ENCODE measurements around the gene CTNNB1. TPM values are rescaled to one million over a fixed set of nuclear protein-coding genes. Genes with fewer than 3 reads are reported as not detected.

The CTNNB1 gene
- total RNA-seq, 2 donors from 2014 or later: 420 to 534 TPM

DNA sequence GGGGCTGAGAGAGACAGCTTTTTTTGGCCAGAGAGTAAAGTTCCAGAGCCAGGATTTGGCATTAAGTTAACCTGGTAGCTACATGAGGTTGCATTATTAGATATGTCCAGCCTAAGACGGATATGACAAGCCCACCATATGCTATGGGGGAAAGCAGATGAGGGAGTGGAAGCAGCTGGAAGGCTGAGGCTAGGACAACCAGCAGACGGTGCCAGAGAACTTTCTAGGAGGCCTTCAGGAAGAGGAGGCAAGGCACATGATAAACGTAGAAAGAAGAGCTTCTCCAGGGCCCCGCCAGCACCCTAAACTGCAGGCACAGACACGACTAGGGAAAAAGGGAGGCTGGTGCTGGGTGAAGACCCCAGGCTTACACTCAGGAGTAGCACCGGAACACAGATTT, 87.0 kb downstream of the CTNNB1 start:
- no peak overlapping the region for H3K4me3 Mint-ChIP-seq
- H3K4me1 ChIP-seq (ENCODE audit: control insufficient read depth, insufficient read depth, low read length): no peaks in the 10 kb centered on the region
- H3K36me3 Mint-ChIP-seq (ENCODE audit: low read depth): no peaks in the 10 kb centered on the region
- no peak overlapping the region for H3K4me3 ChIP-seq (ENCODE audit: low read length)
- H3K27me3 Mint-ChIP-seq (ENCODE audit: insufficient read depth): no peaks in the 10 kb centered on the region
- H3K9me3 Mint-ChIP-seq: peaks cover 29% of the 10 kb centered on the region
- peaks cover 23% of the 10 kb centered on the region for H3K4me1 Mint-ChIP-seq
- no peak overlapping the region for H3K27ac ChIP-seq (ENCODE audit: low read depth, low read length)
- H3K9me3 ChIP-seq (ENCODE audit: control insufficient read depth, low read length): no peaks in the 10 kb centered on the region
- no peaks in the 10 kb centered on the region for H3K27me3 ChIP-seq (ENCODE audit: control insufficient read depth, insufficient read depth, low read length, poor library complexity, severe bottlenecking)
- H3K36me3 ChIP-seq (ENCODE audit: control insufficient read depth, insufficient read depth, low read length): no peaks in the 10 kb centered on the region
- H3K9ac ChIP-seq (ENCODE audit: extremely low read depth, low read length, poor library complexity, severe bottlenecking): no peak overlapping the region
- TF ChIP-seq, protein P1, sequence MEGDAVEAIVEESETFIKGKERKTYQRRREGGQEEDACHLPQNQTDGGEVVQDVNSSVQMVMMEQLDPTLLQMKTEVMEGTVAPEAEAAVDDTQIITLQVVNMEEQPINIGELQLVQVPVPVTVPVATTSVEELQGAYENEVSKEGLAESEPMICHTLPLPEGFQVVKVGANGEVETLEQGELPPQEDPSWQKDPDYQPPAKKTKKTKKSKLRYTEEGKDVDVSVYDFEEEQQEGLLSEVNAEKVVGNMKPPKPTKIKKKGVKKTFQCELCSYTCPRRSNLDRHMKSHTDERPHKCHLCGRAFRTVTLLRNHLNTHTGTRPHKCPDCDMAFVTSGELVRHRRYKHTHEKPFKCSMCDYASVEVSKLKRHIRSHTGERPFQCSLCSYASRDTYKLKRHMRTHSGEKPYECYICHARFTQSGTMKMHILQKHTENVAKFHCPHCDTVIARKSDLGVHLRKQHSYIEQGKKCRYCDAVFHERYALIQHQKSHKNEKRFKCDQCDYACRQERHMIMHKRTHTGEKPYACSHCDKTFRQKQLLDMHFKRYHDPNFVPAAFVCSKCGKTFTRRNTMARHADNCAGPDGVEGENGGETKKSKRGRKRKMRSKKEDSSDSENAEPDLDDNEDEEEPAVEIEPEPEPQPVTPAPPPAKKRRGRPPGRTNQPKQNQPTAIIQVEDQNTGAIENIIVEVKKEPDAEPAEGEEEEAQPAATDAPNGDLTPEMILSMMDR (conservative IDR thresholded peaks at IDR 0.05): peak; percentile 51
- 60 to 67% methylated on average over 5 to 6 of the region's 6 CpGs for WGBS, 2 experiments (ENCODE audit: insufficient coverage in 1 of 2, insufficient read length in 1 of 2)
- H3K27ac Mint-ChIP-seq: no peak overlapping the region
- no peak for DNase-seq

DNA sequence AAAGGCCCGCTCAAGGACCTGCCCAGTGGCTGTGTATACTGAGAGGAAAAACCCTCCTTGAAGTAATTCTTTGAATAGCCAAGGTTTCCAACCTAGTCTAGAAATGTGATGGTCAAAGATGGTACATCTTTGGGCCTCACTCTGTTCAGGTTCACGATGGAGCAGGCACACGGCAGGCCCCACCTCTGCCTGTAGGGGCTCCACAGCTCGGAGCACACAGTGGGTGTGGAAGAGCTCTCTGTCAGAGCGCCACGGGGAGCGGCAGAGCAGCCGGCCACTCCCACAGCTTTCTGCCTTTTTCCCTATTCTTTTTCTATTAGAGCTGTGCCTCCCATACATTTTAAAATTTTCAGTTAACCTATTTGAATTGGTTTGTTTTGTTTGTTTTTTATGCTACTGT, 89.5 kb downstream of the CTNNB1 start:
- H3K9me3 ChIP-seq (ENCODE audit: control insufficient read depth, low read length): no peaks in the 10 kb centered on the region
- no peaks in the 10 kb centered on the region for H3K36me3 Mint-ChIP-seq (ENCODE audit: low read depth)
- no peak overlapping the region for H3K4me3 ChIP-seq (ENCODE audit: low read length)
- H3K27ac Mint-ChIP-seq: no peak overlapping the region
- H3K4me1 ChIP-seq (ENCODE audit: control insufficient read depth, insufficient read depth, low read length): no peaks in the 10 kb centered on the region
- no peaks in the 10 kb centered on the region for H3K27me3 ChIP-seq (ENCODE audit: control insufficient read depth, insufficient read depth, low read length, poor library complexity, severe bottlenecking)
- H3K4me3 Mint-ChIP-seq: no peak overlapping the region
- no peak overlapping the region for H3K9ac ChIP-seq (ENCODE audit: extremely low read depth, low read length, poor library complexity, severe bottlenecking)
- H3K36me3 ChIP-seq (ENCODE audit: control insufficient read depth, insufficient read depth, low read length): no peaks in the 10 kb centered on the region
- WGBS, 2 experiments (ENCODE audit: insufficient coverage in 1 of 2, insufficient read length in 1 of 2): 89 to 93% methylated on average over 4 to 8 of the region's 8 CpGs
- H3K4me1 Mint-ChIP-seq: peaks cover 28% of the 10 kb centered on the region
- TF ChIP-seq, protein P1 (conservative IDR thresholded peaks at IDR 0.05): peak; percentile 55
- DNase-seq: no peak
- H3K27me3 Mint-ChIP-seq (ENCODE audit: insufficient read depth): no peaks in the 10 kb centered on the region
- H3K27ac ChIP-seq (ENCODE audit: low read depth, low read length): no peak overlapping the region
- peaks cover 15% of the 10 kb centered on the region for H3K9me3 Mint-ChIP-seq

Data from endodermal cell (in vitro differentiated cells).